Measurements from ENCODE around the gene ANKRD24.
"Not testable (repeated sequence)": the region's sequence is repeated elsewhere in the genome, so short reads cannot be mapped to it uniquely, and the experiment has no call there.

ANKRD24 gene

DNA sequence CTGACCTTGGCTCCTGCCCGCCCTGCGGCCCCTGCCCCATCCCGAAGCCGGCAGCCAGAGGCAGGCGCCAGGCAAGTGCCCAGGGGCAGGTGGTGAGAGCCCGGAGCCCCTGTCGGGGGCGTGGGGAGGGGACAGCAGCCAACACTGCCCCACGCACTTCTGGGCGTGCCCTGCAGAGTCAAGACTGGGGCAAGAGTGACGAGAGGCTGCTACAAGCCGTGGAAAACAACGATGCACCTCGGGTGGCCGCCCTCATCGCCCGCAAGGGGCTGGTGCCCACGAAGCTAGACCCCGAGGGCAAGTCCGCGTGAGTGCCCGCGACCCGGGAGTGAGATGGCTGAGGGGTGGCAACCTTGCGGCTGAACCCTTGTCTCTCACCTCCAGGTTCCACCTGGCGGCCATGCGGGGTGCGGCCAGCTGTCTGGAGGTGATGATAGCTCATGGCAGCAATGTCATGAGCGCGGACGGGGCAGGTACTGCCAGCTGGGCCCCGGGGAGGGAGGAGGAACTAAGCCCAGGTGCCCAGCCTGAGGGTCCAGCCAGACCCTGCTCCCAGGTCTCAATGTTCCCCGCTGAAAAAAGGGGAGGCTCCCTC is 17.3 kb downstream of the ANKRD24 start:
- no peak for DNase-seq

DNA sequence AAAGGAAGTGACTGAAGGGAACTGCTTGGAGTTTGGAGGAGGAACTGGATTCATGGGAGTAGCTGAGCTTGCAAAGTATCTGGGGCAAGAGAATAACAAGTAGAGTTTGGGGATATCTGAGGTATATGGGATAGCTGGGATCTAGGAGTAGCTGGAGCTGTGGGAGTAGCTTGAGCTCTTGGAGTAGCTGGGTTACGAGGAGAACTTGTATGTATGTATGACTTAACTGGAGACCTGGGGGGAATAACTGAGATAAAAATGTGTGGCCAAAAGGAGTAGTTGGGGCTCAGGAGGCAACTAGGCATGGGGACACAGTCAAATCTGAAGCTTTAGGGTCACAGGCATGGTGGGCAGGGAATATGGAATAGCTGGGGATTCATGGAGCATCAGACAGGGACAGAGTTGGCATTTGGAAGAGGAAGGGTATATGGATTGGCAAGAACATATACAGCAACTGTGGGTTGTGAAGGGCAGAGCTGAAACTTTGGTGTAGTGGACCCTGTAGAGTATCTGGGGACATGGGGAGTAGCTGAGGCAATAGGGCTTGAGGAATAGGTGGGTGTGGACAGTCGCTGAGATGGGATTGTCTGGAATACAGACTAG is 18.6 kb downstream of the ANKRD24 start:
- DNase-seq = no peak

- DNase-seq = no peak
Measured at GRCh38 chr19:4201798-4202197, 19.3 kb downstream of the ANKRD24 start.

- DNase-seq = no peak
Measured at GRCh38 chr19:4206818-4207484, 24.5 kb downstream of the ANKRD24 start.

- DNase-seq = no peak
Measured at GRCh38 chr19:4208385-4209094, 26.1 kb downstream of the ANKRD24 start.

DNA sequence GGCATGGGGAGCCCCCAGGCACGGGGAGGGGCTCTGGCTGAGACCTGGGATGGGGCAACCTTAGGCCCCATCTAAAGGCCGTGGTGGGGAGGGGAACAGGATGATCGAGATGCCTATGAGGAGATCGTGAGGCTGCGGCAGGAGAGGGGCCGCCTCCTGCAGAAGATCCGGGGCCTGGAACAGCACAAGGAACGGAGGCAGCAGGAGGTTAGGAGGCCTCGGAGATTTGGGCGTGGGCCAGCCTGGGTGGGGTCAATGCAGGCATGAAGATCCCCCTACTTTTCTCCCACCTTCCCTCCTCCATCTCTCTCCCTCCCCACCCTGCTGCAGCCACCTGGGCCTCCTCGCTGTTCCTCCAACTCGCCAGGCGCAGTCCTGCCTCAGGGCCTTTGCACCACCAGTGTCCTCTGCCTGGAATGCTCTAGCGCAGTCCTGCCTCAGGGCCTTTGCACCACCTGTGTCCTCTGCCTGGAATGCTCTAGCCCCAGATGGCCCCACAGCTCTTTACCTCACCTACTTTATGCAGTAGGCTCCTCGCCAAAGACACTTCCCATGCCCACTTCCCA is 27.8 kb downstream of the ANKRD24 start:
- no peak for DNase-seq

DNA sequence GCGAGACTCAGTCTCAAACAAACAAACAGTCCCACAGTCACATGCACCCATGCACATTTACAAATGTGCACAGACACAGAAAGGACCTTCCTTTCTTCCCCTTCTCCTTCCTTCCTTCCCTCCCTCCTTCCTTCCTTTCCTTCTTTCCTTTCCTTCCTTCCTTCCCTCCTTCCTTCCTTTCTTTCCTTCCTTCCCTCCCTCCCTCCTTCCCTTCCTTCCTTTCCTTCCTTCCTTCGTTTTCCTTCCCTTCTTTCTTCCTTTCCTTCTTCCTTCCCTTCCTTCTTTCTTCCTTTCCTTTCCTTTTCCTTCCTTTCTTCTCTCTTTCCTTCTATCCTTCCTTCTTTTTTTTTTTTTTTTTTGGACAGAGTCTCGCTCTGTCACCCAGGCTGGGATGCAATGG is 30.6 kb downstream of the ANKRD24 start:
- no peak for DNase-seq

GRCh38 chr19:4215807-4216206 is 33.3 kb downstream of the ANKRD24 start:
- DNase-seq = no peak

DNA sequence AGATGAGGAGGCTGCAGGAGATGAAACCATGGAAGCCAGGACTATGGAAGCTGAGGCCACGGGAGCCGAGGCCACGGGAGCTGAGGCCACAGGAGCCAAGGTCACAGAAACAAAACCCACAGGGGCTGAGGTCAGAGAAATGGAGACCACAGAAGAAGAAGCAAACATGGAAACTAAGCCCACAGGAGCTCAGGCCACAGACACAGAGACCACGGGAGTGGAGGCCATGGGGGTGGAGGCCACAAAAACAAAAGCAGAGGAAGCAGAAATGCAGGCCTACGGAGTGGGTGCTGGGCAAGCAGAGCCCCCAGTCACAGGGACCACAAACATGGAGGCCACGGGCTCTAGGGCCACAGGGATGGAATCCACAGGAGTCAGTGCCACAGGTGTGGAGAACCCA is 34.4 kb downstream of the ANKRD24 start:
- no peak for DNase-seq

- no peak for DNase-seq
Measured at GRCh38 chr19:4217429-4218264, 35.2 kb downstream of the ANKRD24 start.

GRCh38 chr19:4218523-4218922 is 36.0 kb downstream of the ANKRD24 start:
- DNase-seq = not testable (repeated sequence)

- DNase-seq = no peak
Measured at GRCh38 chr19:4220188-4220587, 37.7 kb downstream of the ANKRD24 start.

GRCh38 chr19:4224470-4224869 is 42.0 kb downstream of the ANKRD24 start:
- no peak for DNase-seq

DNA sequence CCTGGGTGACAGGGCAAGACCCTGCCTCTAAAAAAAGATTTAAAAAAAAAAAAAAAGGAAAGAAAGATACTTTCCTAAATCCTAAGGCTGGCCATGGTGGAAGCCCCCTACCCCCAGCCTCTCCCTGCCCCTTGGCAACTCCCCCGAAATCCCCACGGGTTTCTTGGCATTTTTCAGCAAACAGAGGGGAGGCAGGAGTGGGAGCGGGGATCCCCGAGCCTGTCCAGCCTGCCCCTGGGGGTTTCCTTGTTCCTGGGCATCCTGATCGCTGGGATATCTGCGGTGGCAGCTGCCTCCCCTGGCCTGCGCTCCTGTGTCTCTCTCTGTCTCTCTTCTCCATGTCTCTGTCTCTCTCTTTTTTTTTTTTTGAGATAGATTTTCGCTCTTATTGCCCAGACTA is 43.4 kb downstream of the ANKRD24 start:
- no peak for DNase-seq

DNA sequence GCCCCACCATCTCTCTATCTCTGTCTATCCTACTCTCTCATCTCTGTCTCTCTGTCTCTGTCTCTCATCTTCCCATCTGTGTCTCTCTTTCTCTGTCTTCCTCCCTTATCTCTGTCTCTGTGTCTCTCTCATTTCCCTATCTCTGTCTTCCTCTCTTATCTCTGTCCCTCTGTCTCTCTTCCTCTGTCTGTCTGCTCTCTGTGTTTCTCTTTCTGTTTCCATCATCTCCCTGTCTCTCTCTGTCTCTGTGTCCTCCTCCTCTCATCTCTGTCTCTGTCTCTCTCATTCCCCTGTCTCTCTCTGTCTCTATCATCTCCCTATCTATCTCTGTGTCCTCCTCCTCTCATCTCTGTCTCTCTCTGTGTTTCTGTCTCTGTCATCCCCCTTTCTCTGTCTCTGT is 45.3 kb downstream of the ANKRD24 start:
- DNase-seq = no peak

GRCh38 chr19:4228765-4229178 is 46.3 kb downstream of the ANKRD24 start:
- DNase-seq = no peak

DNA sequence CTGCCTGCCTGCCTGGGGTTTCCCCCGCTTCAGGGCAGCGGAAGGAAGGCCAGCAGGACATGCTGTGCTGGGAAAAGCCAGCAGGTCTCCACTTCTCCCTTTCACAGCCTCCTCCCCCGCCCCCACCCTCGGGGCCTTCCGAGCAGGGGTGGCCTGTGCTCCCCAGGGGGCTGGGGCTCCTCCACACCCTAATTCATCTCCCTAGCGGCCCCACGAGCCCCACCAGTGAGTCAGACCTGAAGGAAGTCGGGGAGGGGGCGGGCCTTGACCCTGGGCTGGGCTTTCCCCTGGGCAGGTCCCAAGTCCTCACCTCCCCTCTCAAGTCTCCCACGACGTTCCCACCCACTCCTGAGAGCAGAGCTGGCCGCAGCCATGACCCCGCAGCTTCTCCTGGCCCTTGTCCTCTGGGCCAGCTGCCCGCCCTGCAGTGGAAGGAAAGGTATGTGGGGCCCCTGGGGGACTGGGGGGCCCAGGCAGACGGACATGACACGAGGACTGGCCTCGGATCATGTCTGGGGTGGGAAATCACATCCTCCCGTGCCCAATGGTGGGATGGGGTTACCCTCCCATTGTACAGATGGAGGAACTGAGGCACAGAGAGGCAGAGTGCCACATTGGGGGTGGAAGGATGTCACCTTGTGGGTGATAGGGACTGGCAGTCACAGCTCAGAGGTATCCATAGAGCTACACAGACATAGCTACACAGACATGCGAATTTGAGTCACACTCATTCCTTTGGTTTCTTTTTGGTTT is 46.9 kb downstream of the ANKRD24 start, which contains the start of gene EBI3:
Gene EBI3, plus strand, starts transcription at position 345 of the 753 bp plus-strand sequence. Its CDS starts 28 bp downstream, at position 373.
- DNase-seq = peak; percentile 70

DNA sequence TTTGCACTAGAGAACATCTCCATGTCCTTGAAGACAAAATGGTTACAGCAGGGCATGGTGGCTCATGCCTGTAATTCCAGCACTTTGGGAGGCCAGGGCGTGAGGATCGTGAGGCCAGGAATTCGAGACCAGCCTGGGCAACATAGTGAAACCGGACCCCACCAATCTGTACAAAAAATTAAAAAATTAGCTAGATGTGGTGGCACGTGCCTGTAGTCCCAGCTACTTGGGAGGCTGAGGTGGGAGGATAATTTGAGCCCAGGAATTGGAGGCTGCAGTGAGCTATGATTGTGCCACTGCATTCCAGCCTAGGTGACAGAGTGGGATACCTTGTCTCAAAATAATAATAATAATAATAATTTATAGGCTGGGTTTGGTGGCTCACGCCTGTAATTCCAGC is 47.7 kb downstream of the ANKRD24 start:
- not testable (repeated sequence) for DNase-seq

GRCh38 chr19:4231521-4231920 is 49.0 kb downstream of the ANKRD24 start:
- not testable (repeated sequence) for DNase-seq

GRCh38 chr19:4232139-4232538 is 49.6 kb downstream of the ANKRD24 start:
- not testable (repeated sequence) for DNase-seq

- no peak for DNase-seq
Measured at GRCh38 chr19:4232614-4233281, 50.3 kb downstream of the ANKRD24 start.
